Measurements from ENCODE around the gene SLC6A8. TPM values are rescaled to one million over a fixed set of nuclear protein-coding genes. Genes with fewer than 3 reads are reported as not detected.
A peak's percentile ranks its signal among the peaks of the same experiment; 100 is the strongest.
"Not testable (repeated sequence)": the region's sequence is repeated elsewhere in the genome, so short reads cannot be mapped to it uniquely, and the experiment has no call there.

SLC6A8 gene
- total RNA-seq, 1 experiment from 2014 or later: 9.5 TPM

GRCh38 chrX:153693216-153694086, 5.7 kb downstream of the SLC6A8 start:
- Histone ChIP-seq H3K27ac (no peak overlapping the region), H3K4me1 (no peaks in the 10 kb centered on the region), H3K9me3 (replicated peaks) (no peaks in the 10 kb centered on the region), H3K27me3 (no peaks in the 10 kb centered on the region), H3K36me3 (no peaks in the 10 kb centered on the region), H3K4me3 (no peak overlapping the region)
- no peak for DNase-seq

GRCh38 chrX:153694256-153694655, 6.5 kb downstream of the SLC6A8 start:
- H3K4me3 ChIP-seq; H3K36me3 ChIP-seq; H3K4me1 ChIP-seq; H3K9me3 ChIP-seq (replicated peaks); DNase-seq; H3K27ac ChIP-seq; H3K27me3 ChIP-seq: not testable (repeated sequence)

GRCh38 chrX:153694687-153695270, 7.1 kb downstream of the SLC6A8 start:
- H3K36me3 ChIP-seq: no peaks in the 10 kb centered on the region
- no peaks in the 10 kb centered on the region for H3K9me3 ChIP-seq (replicated peaks)
- no peak overlapping the region for H3K27ac ChIP-seq
- no peak for DNase-seq
- no peaks in the 10 kb centered on the region for H3K27me3 ChIP-seq
- H3K4me1 ChIP-seq: no peaks in the 10 kb centered on the region
- H3K4me3 ChIP-seq: no peak overlapping the region

GRCh38 chrX:153696100-153696499, 8.4 kb downstream of the SLC6A8 start:
- H3K36me3 ChIP-seq: no peaks in the 10 kb centered on the region
- no peaks in the 10 kb centered on the region for H3K4me1 ChIP-seq
- no peaks in the 10 kb centered on the region for H3K27me3 ChIP-seq
- H3K4me3 ChIP-seq: no peak overlapping the region
- H3K27ac ChIP-seq: no peak overlapping the region
- no peaks in the 10 kb centered on the region for H3K9me3 ChIP-seq (replicated peaks)
- no peak for DNase-seq

- not testable (repeated sequence) for DNase-seq, H3K36me3 ChIP-seq
Observed at GRCh38 chrX:153696538-153696937, 8.8 kb downstream of the SLC6A8 start.

GRCh38 chrX:153696986-153697722, 9.4 kb downstream of the SLC6A8 start:
- not testable (repeated sequence) for H3K4me3 ChIP-seq; H3K9me3 ChIP-seq (replicated peaks); DNase-seq; H3K36me3 ChIP-seq; H3K4me1 ChIP-seq; H3K27me3 ChIP-seq; H3K27ac ChIP-seq

More at GRCh38 chrX:153696538-153696937, 8.8 kb downstream of the SLC6A8 start:
- not testable (repeated sequence) for H3K4me1 ChIP-seq; H3K4me3 ChIP-seq; H3K27me3 ChIP-seq; H3K9me3 ChIP-seq (replicated peaks); H3K27ac ChIP-seq

- H3K4me1 ChIP-seq: no peaks in the 10 kb centered on the region
- H3K27me3 ChIP-seq: no peaks in the 10 kb centered on the region
- H3K9me3 ChIP-seq (replicated peaks): no peaks in the 10 kb centered on the region
- no peak overlapping the region for H3K27ac ChIP-seq
- H3K36me3 ChIP-seq: no peaks in the 10 kb centered on the region
- H3K4me3 ChIP-seq: no peak overlapping the region
- no peak for DNase-seq
Observed at GRCh38 chrX:153697924-153698865, 10.5 kb downstream of the SLC6A8 start.

GRCh38 chrX:153699210-153699783, 11.6 kb downstream of the SLC6A8 start:
- not testable (repeated sequence) for H3K9me3 ChIP-seq (replicated peaks); H3K27ac ChIP-seq; H3K27me3 ChIP-seq; H3K4me1 ChIP-seq; DNase-seq; H3K36me3 ChIP-seq; H3K4me3 ChIP-seq

GRCh38 chrX:153699784-153700371, 12.2 kb downstream of the SLC6A8 start:
- not testable (repeated sequence) for H3K4me3 ChIP-seq; H3K27ac ChIP-seq; H3K27me3 ChIP-seq; H3K36me3 ChIP-seq; DNase-seq; H3K4me1 ChIP-seq; H3K9me3 ChIP-seq (replicated peaks)

GRCh38 chrX:153700376-153700945, 12.7 kb downstream of the SLC6A8 start:
- DNase-seq: peak; percentile 23 to 42
- H3K27me3 ChIP-seq: no peaks in the 10 kb centered on the region
- H3K36me3 ChIP-seq: no peaks in the 10 kb centered on the region
- no peak overlapping the region for H3K27ac ChIP-seq
- H3K4me3 ChIP-seq: no peak overlapping the region
- H3K9me3 ChIP-seq (replicated peaks): no peaks in the 10 kb centered on the region
- no peaks in the 10 kb centered on the region for H3K4me1 ChIP-seq

GRCh38 chrX:153700967-153701366, 13.2 kb downstream of the SLC6A8 start:
- Histone ChIP-seq H3K4me3 (no peak overlapping the region), H3K27ac (no peak overlapping the region), H3K9me3 (replicated peaks) (no peaks in the 10 kb centered on the region), H3K27me3 (no peaks in the 10 kb centered on the region), H3K4me1 (no peaks in the 10 kb centered on the region), H3K36me3 (no peaks in the 10 kb centered on the region)
- no peak for DNase-seq

- Histone ChIP-seq H3K4me1 (no peaks in the 10 kb centered on the region), H3K9me3 (replicated peaks) (no peaks in the 10 kb centered on the region), H3K27me3 (no peaks in the 10 kb centered on the region), H3K36me3 (no peaks in the 10 kb centered on the region), H3K27ac (no peak overlapping the region), H3K4me3 (no peak overlapping the region)
- no peak for DNase-seq
Observed at GRCh38 chrX:153701706-153702105, 14.0 kb downstream of the SLC6A8 start.

- no peak for DNase-seq
- H3K9me3 ChIP-seq (replicated peaks): no peaks in the 10 kb centered on the region
- no peaks in the 10 kb centered on the region for H3K36me3 ChIP-seq
- no peak overlapping the region for H3K27ac ChIP-seq
- H3K4me1 ChIP-seq: no peaks in the 10 kb centered on the region
- H3K4me3 ChIP-seq: no peak overlapping the region
- no peaks in the 10 kb centered on the region for H3K27me3 ChIP-seq
Observed at GRCh38 chrX:153702336-153703035, 14.8 kb downstream of the SLC6A8 start.
